Heart left ventricle (tissue), 13 donors: ENCODE data around the gene CD27.

Experiments used
- CTCF ChIP-seq, 12 donors: fragments of 200-600 bp; sonication (generic) in 4 of 12; IDR thresholded peaks; one replicate each; pipeline versions ENCODE4 v1.5.0 to v1.8.0; 2018 to 2022; ENCODE audit warnings: antibody characterized with exemption in 12 of 12, mild to moderate bottlenecking in 5 of 12
- POLR2A ChIP-seq, 2 donors: fragments of 450-650 bp; IDR thresholded peaks; one replicate each; pipeline ENCODE4 v1.6.1; 2017; ENCODE audit warnings: antibody characterized with exemption in 2 of 2, mild to moderate bottlenecking in 2 of 2, moderate library complexity in 2 of 2
- donor health status: ischemic (EF 13 %, LVEDD 7.1; RV severe dilation, severe dysfunction).
- donor health status: DM: no; HTN: yes; CAD: no.
- donor health status: DM: no; HTN: no; CAD: no.
- donor health status: ischemic (EF 25% LVEDD 6.9; RV normal size, moderate dysfunction).
- donor health status: ischemic (EF 25% LVEDD 5.7; RV mildly dilated, moderate dysfunction).
- donor health status: ischemic (EF 35%, LVEDD 5.7; RV mildly dilated, moderate dysfunction).
- donor health status: nonischemic (EF 11% LVEDD 7.7; RV severe dilation, severe dysfunction).
- donor health status: DM: yes; HTN: yes; CAD: no.
- donor health status: PGD.
- donor health status: ischemic (EF 29% LVEDD 5.4; RV normal size, mild dysfunction).
- donor health status: nonischemic (EF 23%, LVEDD 6.1; RV moderate dilation, normal function).

GRCh38 chr12:6488240-6488639, 43.5 kb downstream of the CD27 start:
- TF ChIP-seq CTCF (IDR thresholded peaks at IDR 0.05) (no peak), POLR2A (IDR thresholded peaks at IDR 0.05) (no peak)
